H1 (cell line): ENCODE measurements around the gene URGCP. TPM values are rescaled to one million over a fixed set of nuclear protein-coding genes. Genes with fewer than 3 reads are reported as not detected.

Experiments used
- ATF2 ChIP-seq: IDR thresholded peaks from 2 replicates; pipeline ENCODE4 v1.6.1; 2012; ENCODE audit warnings: low read length, inconsistent platforms
- BACH1 ChIP-seq: IDR thresholded peaks from 2 replicates; pipeline ENCODE4 v1.6.1; 2012; ENCODE audit warnings: low read length, improper control_type of control experiment
- BRCA1 ChIP-seq: IDR thresholded peaks from 2 replicates; pipeline ENCODE4 v1.6.1; 2012; ENCODE audit warnings: low read depth, low read length, improper control_type of control experiment
- CBX5 ChIP-seq: fragments of 300-800, 300-1000 bp; sonication (generic); IDR thresholded peaks from 2 replicates; pipeline ENCODE4 v1.7.1; 2016; ENCODE audit warnings: antibody characterized with exemption, low read length, low read depth
- CTCF ChIP-seq, 3 experiments: IDR thresholded peaks; 1 replicate in 2 of 3; 2 replicates in 1 of 3; pipeline versions ENCODE4 v1.5.1 to v1.6.1; 2011; ENCODE audit warnings: low read length in 3 of 3, mild to moderate bottlenecking in 3 of 3, inconsistent platforms in 2 of 3, low read depth in 1 of 3, moderate library complexity in 1 of 3; ENCODE audit not compliant: insufficient read depth in 1 of 3; ENCODE audit errors: control extremely low read depth in 1 of 3
- FOSL1 ChIP-seq: IDR thresholded peaks from 2 replicates; pipeline ENCODE4 v1.6.1; 2011; ENCODE audit warnings: mild to moderate bottlenecking, low read depth, low read length, moderate library complexity; ENCODE audit not compliant: insufficient read depth
- GTF2F1 ChIP-seq: IDR thresholded peaks from 2 replicates; pipeline ENCODE4 v1.6.1; 2012; ENCODE audit warnings: low read depth, low read length, improper control_type of control experiment, borderline replicate concordance
- HDAC2 ChIP-seq, 2 experiments: fragments of 300-600 bp in 1 of 2; sonication (generic) in 1 of 2; IDR thresholded peaks; 2 replicates each; pipeline ENCODE4 v1.6.1; 2011 to 2012; ENCODE audit warnings: low read depth in 2 of 2, low read length in 2 of 2, mild to moderate bottlenecking in 2 of 2, moderate library complexity in 2 of 2, borderline replicate concordance in 1 of 2, inconsistent platforms in 1 of 2
- JUND ChIP-seq: IDR thresholded peaks from 2 replicates; pipeline ENCODE4 v1.6.1; 2011; ENCODE audit warnings: mild to moderate bottlenecking, improper control_type of control experiment, low read length
- KDM1A ChIP-seq: fragments of 200-600, 300-600 bp; sonication (generic); IDR thresholded peaks from 2 replicates; pipeline ENCODE4 v1.7.1; 2016; ENCODE audit warnings: mild to moderate bottlenecking, low read length, borderline replicate concordance
- POLR2A ChIP-seq, 2 experiments: IDR thresholded peaks; 1 replicate in 1 of 2; 2 replicates in 1 of 2; pipeline ENCODE4 v1.6.1; 2011; ENCODE audit warnings: low read depth in 2 of 2, low read length in 2 of 2, mild to moderate bottlenecking in 2 of 2; ENCODE audit errors: control extremely low read depth in 1 of 2
- POU5F1 ChIP-seq: IDR thresholded peaks from 2 replicates; pipeline ENCODE4 v1.6.1; 2011; ENCODE audit warnings: low read depth, mild to moderate bottlenecking, low read length, moderate library complexity
- RXRA ChIP-seq: IDR thresholded peaks from 2 replicates; pipeline ENCODE4 v1.6.1; 2011; ENCODE audit warnings: low read depth, mild to moderate bottlenecking, low read length, moderate library complexity; ENCODE audit not compliant: insufficient read depth
- SAP30 ChIP-seq: fragments of 300-600 bp; sonication (generic); IDR thresholded peaks from 2 replicates; pipeline ENCODE4 v1.7.1; 2012; ENCODE audit warnings: low read length, moderate library complexity, mild to moderate bottlenecking, inconsistent platforms; ENCODE audit not compliant: insufficient read depth, insufficient replicate concordance
- SUZ12 ChIP-seq: fragments of 200-600 bp; sonication (generic); IDR thresholded peaks from 2 replicates; pipeline ENCODE4 v1.6.1; 2012; ENCODE audit warnings: mild to moderate bottlenecking, inconsistent platforms, low read length, moderate library complexity, mixed read lengths
- TAF1 ChIP-seq: IDR thresholded peaks from 2 replicates; pipeline ENCODE4 v1.6.1; 2011; ENCODE audit warnings: mild to moderate bottlenecking, low read depth, low read length
- TAF7 ChIP-seq: optimal IDR thresholded peaks from 2 replicates; pipeline ENCODE3; 2011; ENCODE audit warnings: low read depth, mild to moderate bottlenecking, inconsistent platforms, low read length, moderate library complexity, borderline replicate concordance
- TBP ChIP-seq: IDR thresholded peaks from 2 replicates; pipeline ENCODE4 v1.6.1; 2011; ENCODE audit warnings: low read depth, low read length, improper control_type of control experiment
- USF2 ChIP-seq: IDR thresholded peaks from 2 replicates; pipeline ENCODE4 v1.6.1; 2011; ENCODE audit warnings: low read length, improper control_type of control experiment
- YY1 ChIP-seq: IDR thresholded peaks from 2 replicates; pipeline ENCODE4 v1.6.1; 2011; ENCODE audit warnings: low read depth, mild to moderate bottlenecking, low read length
- polyA plus RNA-seq, 7 experiments: library from polyadenylated mRNA; depleted of rRNA in 3 of 7; stranded (reverse) in 5 of 7; unstranded in 2 of 7; fragments of >200 nt in 5 of 7; fragments of 200-250 nt in 2 of 7; gene quantifications; 1 replicate in 5 of 7; 2 replicates in 1 of 7; 4 replicates in 1 of 7; pipeline versions ENCODE4 v1.2.1 to v1.2.3, GENCODE V29; 2011 to 2013; ENCODE audit warnings: missing spikeins in 2 of 7, mixed read lengths in 2 of 7
- total RNA-seq: library from RNA; stranded (reverse); fragmentation: NEBNext Ultra II Directional; extraction: Animal tissue kit (Norgen Biotek cat#: 25700); gene quantifications from 2 replicates; pipeline ENCODE4 v1.2.1, GENCODE V29; 2021

Gene URGCP
- total and polyA plus RNA-seq, 2 of the 8 experiments (the other 6 are each of a cell fraction or from before 2014, with no cell fraction given): 9.0 to 18.7 TPM

GRCh38 chr7:43905956-43906330 is 453 bp downstream of the URGCP start (continued):
- no peak for TF ChIP-seq POLR2A (IDR thresholded peaks at IDR 0.05; ENCODE audit: control extremely low read depth in 1 of 2, low read depth in 2 of 2, low read length in 2 of 2)
- TF ChIP-seq TAF1: 0 out of 2 replicates have a peak, but pooled peaks have one; percentile 34
- no peak for TF ChIP-seq CTCF (IDR thresholded peaks at IDR 0.05; ENCODE audit: control extremely low read depth in 1 of 3, insufficient read depth in 1 of 3, low read depth in 1 of 3, low read length in 3 of 3)
- TF ChIP-seq GTF2F1: no peak
- no peak for TF ChIP-seq RXRA
- 0 out of 2 replicates have a peak, but pooled peaks have one; percentile 23 for TF ChIP-seq YY1
- TF ChIP-seq CBX5: no peak
- no peak for TF ChIP-seq KDM1A
- no peak for TF ChIP-seq TBP
- TF ChIP-seq SAP30: no peak
- no peak for TF ChIP-seq ATF2
- TF ChIP-seq FOSL1: no peak
- no peak for TF ChIP-seq BACH1
- no peak for TF ChIP-seq JUND
- no peak for TF ChIP-seq SUZ12
- TF ChIP-seq POU5F1: no peak
- TF ChIP-seq TAF7: no peak
- TF ChIP-seq HDAC2 (IDR thresholded peaks at IDR 0.05; ENCODE audit: borderline replicate concordance in 1 of 2, low read depth in 2 of 2, low read length in 2 of 2): no peak
- TF ChIP-seq BRCA1: no peak
- TF ChIP-seq USF2: no peak
